Lower leg skin (tissue), 4 donors: Measurements from ENCODE around the gene PDE4A. TPM values are rescaled to one million over a fixed set of nuclear protein-coding genes. Genes with fewer than 3 reads are reported as not detected.
"Not testable (repeated sequence)": the region's sequence is repeated elsewhere in the genome, so short reads cannot be mapped to it uniquely, and the experiment has no call there.

ENCODE experiments used
- DNase-seq, 2 donors: peaks; one replicate each; pipeline ENCODE4 v3.0.0-alpha.2; 2019; ENCODE audit warnings: low spot score in 2 of 2
- H3K4me3 ChIP-seq: fragments of 200-600 bp; sonication (generic); 2 replicates; pipeline ENCODE4 v1.5.1; 2017; ENCODE audit warnings: mild to moderate bottlenecking, low read depth; ENCODE audit not compliant: poor library complexity, severe bottlenecking
- CTCF ChIP-seq, 3 donors: fragments of 450-650 bp; IDR thresholded peaks; one replicate each; pipeline ENCODE4 v1.5.1; 2016; ENCODE audit warnings: antibody characterized with exemption in 3 of 3, mild to moderate bottlenecking in 3 of 3, moderate library complexity in 2 of 3
- POLR2A ChIP-seq, 2 donors: fragments of 450-650 bp; IDR thresholded peaks; one replicate each; pipeline ENCODE4 v1.6.1; 2016 to 2017; ENCODE audit warnings: antibody characterized with exemption in 2 of 2, mild to moderate bottlenecking in 1 of 2, moderate library complexity in 1 of 2
- WGBS, 2 donors: methylation state at CpG; one replicate each; pipeline ENCODE4 v1.1.5; 2018; 5-methylcytosine and 5-hydroxymethylcytosine counted together
- intact Hi-C: fragments of 100-400 bp; cut with DNase I; formaldehyde crosslinking; loops from one replicate; pipeline ENCODE4 v1.15.0; 2023; ENCODE audit warnings: low total_unique reads
- total RNA-seq, 4 donors: library from RNA; depleted of rRNA; stranded (reverse); fragments of >200 nt; gene quantifications; one replicate each; pipeline ENCODE4 v1.1.0, GENCODE V29; 2016

PDE4A gene
- total RNA-seq, 4 donors from 2014 or later = 4.1 to 6.8 (median 5.7) TPM

- WGBS, 2 donors = 41 to 46% methylated on average over 5 to 20 of the region's 25 CpGs
- TF ChIP-seq POLR2A (IDR thresholded peaks at IDR 0.05) (no peak), CTCF (IDR thresholded peaks at IDR 0.05) (no peak)
- intact Hi-C loops = no loop called here
- H3K4me3 ChIP-seq = no peak overlapping the region
- DNase-seq = no peak
These were observed 32.6 kb downstream of the PDE4A start for GRCh38 chr19:10452726-10453618.

- TF ChIP-seq POLR2A (IDR thresholded peaks at IDR 0.05) = no peak
- TF ChIP-seq CTCF (IDR thresholded peaks at IDR 0.05) = no peak
- no peak overlapping the region for H3K4me3 ChIP-seq
- no peak for DNase-seq
- WGBS, 2 donors = 67 to 69% methylated on average over 4 of the region's 4 CpGs
- intact Hi-C loops = no loop called here
These were observed 33.5 kb downstream of the PDE4A start for GRCh38 chr19:10453852-10454251.

DNA sequence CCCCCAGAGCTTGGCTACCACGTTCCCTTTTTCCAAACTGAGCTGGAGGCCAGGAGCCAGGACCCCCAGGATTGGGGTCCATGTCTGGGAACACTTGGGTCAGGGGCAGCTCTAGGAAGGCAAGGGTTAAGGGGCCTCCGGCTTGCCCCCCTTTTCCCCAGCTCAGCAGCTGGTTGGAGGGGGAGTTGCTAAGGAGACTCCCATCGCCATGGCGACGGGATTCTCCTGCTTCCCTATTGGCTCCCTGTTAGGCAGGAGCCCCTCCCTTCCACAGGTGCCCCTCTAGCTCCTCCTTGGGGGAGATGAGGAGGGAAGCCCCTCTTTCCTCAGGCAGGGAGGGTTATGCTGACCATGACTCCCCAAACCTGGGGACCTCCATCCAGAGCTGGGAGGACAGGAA lies 33.9 kb downstream of the PDE4A start:
- no peak for DNase-seq
- TF ChIP-seq CTCF (IDR thresholded peaks at IDR 0.05) (no peak), POLR2A (IDR thresholded peaks at IDR 0.05) (no peak)
- 44 to 57% methylated on average over 3 to 5 of the region's 5 CpGs for WGBS, 2 donors
- H3K4me3 ChIP-seq = no peak overlapping the region
- intact Hi-C loops = no loop called here

- WGBS, 2 donors = 91 to 96% methylated on average over 7 of the region's 7 CpGs
- H3K4me3 ChIP-seq, intact Hi-C loops, DNase-seq: not testable (repeated sequence)
These were observed 38.4 kb downstream of the PDE4A start for GRCh38 chr19:10458733-10459132.

DNA sequence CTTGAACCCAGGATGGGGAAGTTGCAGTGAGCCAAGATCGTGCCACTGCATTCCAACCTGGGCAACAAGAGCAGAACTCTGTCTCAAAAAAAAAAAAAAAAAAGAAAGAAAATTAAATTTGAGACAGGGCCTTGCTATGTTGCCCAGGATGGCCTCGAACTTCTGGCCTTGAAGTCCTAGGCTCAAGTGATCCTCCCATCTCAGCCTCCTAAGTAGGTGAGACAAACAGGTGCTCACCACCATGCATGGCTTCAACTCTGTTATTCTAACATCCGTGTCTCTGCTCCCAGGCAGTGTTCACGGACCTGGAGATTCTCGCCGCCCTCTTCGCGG lies 40.3 kb downstream of the PDE4A start:
- intact Hi-C loops = no loop called here
- no peak for DNase-seq
- TF ChIP-seq CTCF (IDR thresholded peaks at IDR 0.05) (no peak), POLR2A (IDR thresholded peaks at IDR 0.05) (no peak)
- H3K4me3 ChIP-seq = no peak overlapping the region
- 49 to 58% methylated on average over 8 of the region's 8 CpGs for WGBS, 2 donors

DNA sequence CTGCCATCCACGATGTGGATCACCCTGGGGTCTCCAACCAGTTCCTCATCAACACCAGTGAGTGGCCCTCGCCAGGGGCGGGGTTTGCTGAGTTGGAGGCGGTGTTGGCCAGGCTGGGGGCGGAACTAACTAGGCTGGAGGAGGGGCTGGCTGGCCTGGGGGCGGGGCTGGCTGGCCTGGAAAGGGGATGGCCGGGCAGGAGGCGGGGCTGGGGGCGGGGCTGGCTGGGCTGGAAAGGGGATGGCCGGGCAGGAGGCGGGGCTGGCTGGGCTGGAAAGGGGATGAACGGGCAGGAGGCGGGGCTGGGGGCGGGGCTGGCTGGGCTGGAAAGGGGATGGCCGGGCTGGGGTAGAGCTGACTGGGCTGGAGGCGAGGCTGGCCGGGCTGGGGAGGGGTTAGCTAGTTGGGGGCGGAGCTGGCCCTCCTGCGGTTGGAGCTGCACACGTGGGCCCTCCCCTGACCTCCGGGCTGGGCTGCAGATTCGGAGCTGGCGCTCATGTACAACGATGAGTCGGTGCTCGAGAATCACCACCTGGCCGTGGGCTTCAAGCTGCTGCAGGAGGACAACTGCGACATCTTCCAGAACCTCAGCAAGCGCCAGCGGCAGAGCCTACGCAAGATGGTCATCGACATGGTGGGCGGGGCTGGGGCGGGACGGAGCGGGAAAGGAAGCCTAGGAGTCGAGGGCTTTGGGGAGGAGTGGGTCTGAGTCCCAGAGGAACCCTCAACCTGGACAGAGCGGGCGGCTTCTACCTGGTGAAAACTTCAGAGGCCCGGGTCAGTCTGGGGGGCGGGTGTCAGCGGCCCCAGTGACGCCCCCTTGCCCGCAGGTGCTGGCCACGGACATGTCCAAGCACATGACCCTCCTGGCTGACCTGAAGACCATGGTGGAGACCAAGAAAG lies 41.0 kb downstream of the PDE4A start:
- H3K4me3 ChIP-seq = no peak overlapping the region
- TF ChIP-seq POLR2A (IDR thresholded peaks at IDR 0.05) = no peak
- no peak for TF ChIP-seq CTCF (IDR thresholded peaks at IDR 0.05)
- peak; percentile 89 to 98 for DNase-seq
- 9 to 14% methylated on average over 33 to 43 of the region's 45 CpGs for WGBS, 2 donors
- intact Hi-C loops = no loop called here

GRCh38 chr19:10462042-10462441 lies 41.7 kb downstream of the PDE4A start:
- WGBS, 2 donors = 73 to 84% methylated on average over 15 of the region's 15 CpGs
- H3K4me3 ChIP-seq, DNase-seq, intact Hi-C loops: not testable (repeated sequence)
